Peyer's patch (tissue), 4 donors: Measurements from ENCODE around the gene PCDH1. TPM values are rescaled to one million over a fixed set of nuclear protein-coding genes. Genes with fewer than 3 reads are reported as not detected.

Experiments
- DNase-seq, 3 donors: peaks; one replicate each; pipeline ENCODE4 v3.0.0-alpha.2; 2017 to 2019
- H3K27ac ChIP-seq, 4 donors: fragments of 200-600 bp; sonication (generic); one replicate each; pipeline ENCODE4 v1.5.1; 2016 to 2019
- H3K27me3 ChIP-seq, 2 donors: fragments of 200-600 bp; sonication (generic); one replicate each; pipeline ENCODE4 v1.5.1; 2019
- H3K36me3 ChIP-seq, 3 donors: fragments of 200-600 bp; sonication (generic); one replicate each; pipeline ENCODE4 v1.5.1; 2016 to 2019
- H3K4me1 ChIP-seq, 4 donors: fragments of 200-600 bp; sonication (generic); one replicate each; pipeline ENCODE4 v1.5.1; 2016 to 2019
- H3K4me3 ChIP-seq, 4 donors: fragments of 200-600 bp; sonication (generic); 1 replicate in 3 of 4; 2 replicates in 1 of 4; pipeline ENCODE4 v1.5.1; 2016 to 2019; ENCODE audit warnings: mild to moderate bottlenecking in 1 of 4
- H3K9me3 ChIP-seq, 4 donors: fragments of 200-600 bp; sonication (generic); one replicate each; pipeline ENCODE4 v1.5.1; 2016 to 2019; ENCODE audit warnings: mild to moderate bottlenecking in 1 of 4
- CTCF ChIP-seq, 6 experiments: fragments of 450-650 bp in 4 of 6; fragments of 200-600 bp in 2 of 6; sonication (generic) in 1 of 6; IDR thresholded peaks; one replicate each; pipeline ENCODE4 v1.5.1; 2017 to 2019; ENCODE audit warnings: antibody characterized with exemption in 6 of 6, mild to moderate bottlenecking in 3 of 6, moderate library complexity in 1 of 6
- POLR2A ChIP-seq, 2 donors: fragments of 450-650 bp; IDR thresholded peaks; one replicate each; pipeline ENCODE4 v1.5.1; 2017; ENCODE audit warnings: antibody characterized with exemption in 2 of 2, mild to moderate bottlenecking in 2 of 2, moderate library complexity in 2 of 2
- total RNA-seq, 4 donors: library from RNA; depleted of rRNA; stranded (reverse); fragments of >200 nt; gene quantifications; one replicate each; pipeline ENCODE4 v1.1.0, GENCODE V29; 2016

Gene PCDH1
- total RNA-seq, 4 donors from 2014 or later: 64.4 to 169 (median 164) TPM

- Histone ChIP-seq H3K4me3 (peak overlapping the region; percentile 50 to 94 (median 70)), H3K9me3 (no peaks in the 10 kb centered on the region), H3K27me3 (no peaks in the 10 kb centered on the region), H3K4me1 (peaks cover under 1 to 48% (median 24%) of the 10 kb centered on the region in 4 donors), H3K36me3 (no peaks in the 10 kb centered on the region), H3K27ac (peak overlapping the region; percentile 49 to 97 (median 92))
- TF ChIP-seq CTCF (IDR thresholded peaks at IDR 0.05) (no peak), POLR2A (IDR thresholded peaks at IDR 0.05) (peak; percentile 4 to 24)
- peak in 1 of 3 donors; percentile 69 for DNase-seq
Measured at GRCh38 chr5:141877356-141878185, 639 bp downstream of the PCDH1 start.

DNA sequence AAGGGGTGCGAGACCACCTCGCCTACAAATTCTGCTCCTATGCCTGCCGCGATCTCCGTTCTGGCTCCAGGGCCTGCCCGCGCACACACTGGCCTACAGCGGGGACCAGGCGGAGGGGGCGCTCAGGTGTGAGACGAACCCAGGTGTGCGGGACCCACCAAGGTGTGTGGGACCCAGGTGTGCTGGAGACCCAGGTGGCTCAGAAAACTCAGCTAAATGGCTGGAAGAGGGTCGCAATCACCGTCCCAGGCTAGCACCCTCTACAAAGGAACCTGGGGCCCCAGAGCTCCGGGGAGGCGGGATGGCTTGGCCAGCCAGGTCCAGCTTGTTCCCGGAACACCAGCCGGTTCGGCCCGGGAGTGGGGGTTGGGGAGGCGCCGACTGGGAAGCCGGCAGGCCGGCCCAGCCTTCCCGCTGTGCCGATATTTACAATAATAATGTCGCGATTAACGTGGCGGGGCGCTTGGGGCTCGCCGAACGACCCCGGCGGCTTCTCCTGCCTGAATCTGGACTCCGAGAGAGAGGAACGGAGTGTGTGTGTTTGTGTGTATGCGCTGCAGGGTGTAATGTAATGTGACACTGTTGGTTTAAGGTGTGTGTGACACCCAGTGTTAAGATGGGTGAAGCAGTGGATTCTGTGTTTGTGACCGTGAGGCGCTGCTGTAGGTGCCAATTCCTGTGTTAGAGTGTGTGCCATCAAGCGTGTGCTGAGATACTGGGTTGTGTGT, 1.4 kb downstream of the PCDH1 start:
- no peaks in the 10 kb centered on the region for H3K36me3 ChIP-seq
- H3K27me3 ChIP-seq: no peaks in the 10 kb centered on the region
- H3K4me1 ChIP-seq: peaks cover 5 to 56% (median 24%) of the 10 kb centered on the region in 4 donors
- peak overlapping the region; percentile 19 to 97 (median 92) for H3K27ac ChIP-seq
- no peaks in the 10 kb centered on the region for H3K9me3 ChIP-seq
- H3K4me3 ChIP-seq: peak overlapping the region; percentile 23 to 94 (median 66)
- DNase-seq: peak in 2 of 3 donors; percentile 51 to 78
- no peak for TF ChIP-seq CTCF (IDR thresholded peaks at IDR 0.05)
- TF ChIP-seq POLR2A (IDR thresholded peaks at IDR 0.05): peak; percentile 39 to 46

DNA sequence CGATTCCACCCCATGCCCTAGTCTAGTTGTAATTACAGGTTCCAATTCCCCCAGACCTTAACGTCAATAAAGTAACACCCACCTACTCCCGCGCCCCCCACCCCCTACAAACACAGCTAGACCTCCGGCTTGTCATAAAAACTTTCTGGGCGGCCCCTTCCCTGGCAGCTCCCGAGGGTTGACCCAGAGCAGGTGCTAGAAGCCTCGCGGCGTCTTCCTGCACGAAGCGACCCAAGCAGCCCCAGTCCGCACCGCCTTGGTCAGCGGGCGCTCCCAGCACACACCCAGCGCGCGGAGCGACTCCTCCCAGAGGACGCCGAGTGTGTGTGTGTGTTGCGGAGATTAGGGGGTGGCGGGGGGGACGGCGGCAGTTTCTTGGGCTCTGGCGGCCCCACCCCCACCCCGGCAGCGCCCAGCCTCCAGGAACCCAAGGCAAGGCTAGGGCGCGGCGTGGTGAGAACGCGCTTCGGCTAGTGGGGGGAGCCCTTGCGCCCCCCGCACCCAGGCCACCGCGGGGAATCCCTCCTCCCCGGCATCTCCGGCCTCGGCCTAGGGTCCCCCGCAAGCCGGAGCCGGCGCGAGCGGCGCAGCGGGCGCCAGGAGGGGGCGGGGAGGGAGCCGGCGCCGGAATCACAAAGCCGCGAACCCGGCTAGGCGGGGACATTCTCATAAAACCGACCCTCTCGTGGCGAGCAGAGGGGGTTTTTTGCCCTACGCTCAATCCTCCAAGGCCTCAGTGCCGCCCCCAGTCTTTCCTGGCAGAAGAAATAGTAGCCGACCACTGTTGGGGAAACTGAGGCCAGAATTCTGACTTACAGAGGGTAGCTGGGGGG, 2.2 kb downstream of the PCDH1 start:
- Histone ChIP-seq H3K9me3 (no peaks in the 10 kb centered on the region), H3K4me3 (peak overlapping the region; percentile 23 to 94 (median 66)), H3K4me1 (peaks cover 8 to 64% (median 24%) of the 10 kb centered on the region in 4 donors), H3K27ac (peak overlapping the region in 3 of 4 donors; percentile 88 to 97 (median 95)), H3K36me3 (no peaks in the 10 kb centered on the region), H3K27me3 (no peaks in the 10 kb centered on the region)
- peak in 2 of 3 donors; percentile 84 to 91 for DNase-seq
- TF ChIP-seq POLR2A (IDR thresholded peaks at IDR 0.05) (peak; percentile 93 to 95), CTCF (IDR thresholded peaks at IDR 0.05) (peak in 3 of 6 experiments; percentile 0 to 17 (median 9))

GRCh38 chr5:141875022-141875740, 3.0 kb downstream of the PCDH1 start:
- Histone ChIP-seq H3K27me3 (no peaks in the 10 kb centered on the region), H3K4me3 (peak overlapping the region in 3 of 4 donors; percentile 50 to 94 (median 83)), H3K27ac (peak overlapping the region in 3 of 4 donors; percentile 88 to 97 (median 95)), H3K4me1 (peaks cover 14 to 72% (median 24%) of the 10 kb centered on the region in 4 donors), H3K9me3 (no peaks in the 10 kb centered on the region), H3K36me3 (no peaks in the 10 kb centered on the region)
- DNase-seq: peak in 2 of 3 donors; percentile 43 to 54
- TF ChIP-seq POLR2A (IDR thresholded peaks at IDR 0.05): no peak
- TF ChIP-seq CTCF (IDR thresholded peaks at IDR 0.05): no peak
